GM23248 (cell line): Measurements from ENCODE around the gene GGA2.

Experiments
- EZH2 ChIP-seq: fragments of 200-600 bp; sonication (generic); IDR thresholded peaks from 2 replicates; pipeline ENCODE4 v1.6.1; 2018; ENCODE audit warnings: antibody characterized with exemption, mild to moderate bottlenecking; ENCODE audit not compliant: insufficient read depth, poor library complexity, severe bottlenecking
- EZH2phosphoT487 ChIP-seq: fragments of 200-600 bp; sonication (generic); IDR thresholded peaks from 2 replicates; pipeline ENCODE4 v1.6.1; 2018; ENCODE audit warnings: antibody characterized with exemption, moderate library complexity, mild to moderate bottlenecking, low read depth; ENCODE audit not compliant: insufficient read depth

DNA sequence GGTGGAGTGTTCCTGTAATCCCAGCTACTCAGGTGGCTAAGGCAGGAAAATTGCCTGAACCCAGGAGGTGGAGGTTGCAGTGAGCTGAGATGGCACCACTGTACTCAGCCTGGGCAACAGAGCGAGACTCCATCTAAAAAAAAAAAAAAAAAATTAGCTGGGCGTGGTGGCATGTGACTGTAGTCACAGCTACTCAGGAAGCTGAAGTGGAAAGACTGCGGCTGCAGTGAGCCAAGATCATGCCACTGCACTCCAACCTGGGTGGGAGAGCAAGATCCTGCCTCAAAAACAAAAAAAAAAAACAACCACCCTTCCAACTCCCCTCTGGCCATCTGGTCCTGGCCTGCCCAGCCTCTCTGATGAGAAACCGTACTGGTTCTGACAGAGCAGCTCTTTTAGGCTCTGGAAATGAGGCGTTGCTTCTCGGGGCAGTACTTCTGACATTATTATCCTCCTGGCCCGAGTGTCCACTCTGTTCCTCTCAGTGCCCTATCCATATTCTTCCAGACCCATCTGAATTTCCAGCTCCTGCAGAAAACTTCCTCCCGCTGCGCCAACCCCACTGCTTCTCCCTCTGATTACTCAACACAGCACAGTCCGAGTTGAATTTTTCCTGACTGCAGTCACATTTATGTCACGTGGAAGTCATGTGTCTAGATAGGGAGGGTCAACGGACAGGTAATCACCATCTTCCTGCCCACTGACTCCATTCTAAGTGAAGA is 13.3 kb downstream of the GGA2 start:
- no peak for TF ChIP-seq EZH2phosphoT487
- TF ChIP-seq EZH2 = no peak
